UCSD-AML1 (cell line): ENCODE data around the gene MKRN3.

Experiments used
- DNase-seq: peaks from one replicate; lab custom pipeline; 2025; ENCODE audit not compliant: unreplicated experiment; lab: John Stamatoyannopoulos, UW

Gene MKRN3

GRCh38 chr15:23565395-23566070 lies at the start of gene MKRN3:
Gene MKRN3, plus strand, starts transcription at chr15:23565674. Its CDS starts 109 bp downstream, at chr15:23565783.
- DNase-seq, result peak; percentile 71

GRCh38 chr15:23516866-23517265 lies 48.6 kb upstream of the MKRN3 start:
- DNase-seq, result no peak

- DNase-seq, result no peak
These were observed 47.4 kb upstream of the MKRN3 start for GRCh38 chr15:23518104-23518503.

- DNase-seq, result no peak
These were observed 40.7 kb upstream of the MKRN3 start for GRCh38 chr15:23524816-23525215.

GRCh38 chr15:23529891-23530290 lies 35.6 kb upstream of the MKRN3 start:
- no peak for DNase-seq

GRCh38 chr15:23532024-23532423 lies 33.5 kb upstream of the MKRN3 start:
- DNase-seq, result no peak

GRCh38 chr15:23536659-23537058 lies 28.8 kb upstream of the MKRN3 start:
- DNase-seq, result no peak

- DNase-seq, result no peak
These were observed 26.8 kb upstream of the MKRN3 start for GRCh38 chr15:23538648-23539047.

GRCh38 chr15:23539892-23540291 lies 25.6 kb upstream of the MKRN3 start:
- no peak for DNase-seq

GRCh38 chr15:23546158-23546557 lies 19.3 kb upstream of the MKRN3 start:
- no peak for DNase-seq

- DNase-seq, result no peak
These were observed 17.4 kb upstream of the MKRN3 start for GRCh38 chr15:23548071-23548470.

- DNase-seq, result no peak
These were observed 3.6 kb upstream of the MKRN3 start for GRCh38 chr15:23561914-23562313.

GRCh38 chr15:23564821-23565394 lies 566 bp upstream of the MKRN3 start:
- no peak for DNase-seq

GRCh38 chr15:23566071-23566554 lies 639 bp downstream of the MKRN3 start:
- peak; percentile 70 for DNase-seq

GRCh38 chr15:23566651-23567050 lies 1.2 kb downstream of the MKRN3 start:
- no peak for DNase-seq

GRCh38 chr15:23567921-23568320 lies 2.4 kb downstream of the MKRN3 start:
- no peak for DNase-seq

- no peak for DNase-seq
These were observed 3.9 kb downstream of the MKRN3 start for GRCh38 chr15:23569151-23569925.

GRCh38 chr15:23570486-23570885 lies 5.0 kb downstream of the MKRN3 start:
- no peak for DNase-seq

GRCh38 chr15:23572844-23573243 lies 7.4 kb downstream of the MKRN3 start:
- DNase-seq, result no peak

- DNase-seq, result no peak
These were observed 9.3 kb downstream of the MKRN3 start for GRCh38 chr15:23574742-23575141.

- no peak for DNase-seq
These were observed 10.6 kb downstream of the MKRN3 start for GRCh38 chr15:23576061-23576460.

- DNase-seq, result no peak
These were observed 13.2 kb downstream of the MKRN3 start for GRCh38 chr15:23578521-23579150.
